Stimulated activated naive CD8-positive, alpha-beta T cell treated with anti-CD3 and anti-CD28 coated beads, Interleukin-15, amount 100 ng/mL, for 72 hours (primary cell): Measurements from ENCODE around the gene SUPT7L.
"Not testable (repeated sequence)": the region's sequence is repeated elsewhere in the genome, so short reads cannot be mapped to it uniquely, and the experiment has no call there.

Source experiments
- ATAC-seq: fragments of 150-1000 bp; cut with Tn5 transposase; 2 replicates; pipeline ENCODE4 v1.10.0; 2021; ENCODE audit warnings: mild to moderate bottlenecking, moderate library complexity
- DNase-seq, 2 donors: peaks; one replicate each; pipeline ENCODE4 v3.0.0; 2021 to 2022
- H3K27ac Mint-ChIP-seq, 2 donors: one replicate each; pipeline ENCODE4 v1.8.0; 2022; ENCODE audit warnings: mild to moderate bottlenecking in 2 of 2, mixed read lengths in 2 of 2, moderate library complexity in 2 of 2
- H3K27me3 Mint-ChIP-seq: one replicate; pipeline ENCODE4 v1.8.0; 2022; ENCODE audit warnings: mixed read lengths
- H3K4me1 Mint-ChIP-seq: one replicate; pipeline ENCODE4 v1.8.0; 2022; ENCODE audit warnings: mild to moderate bottlenecking, mixed read lengths
- H3K4me3 Mint-ChIP-seq, 2 donors: one replicate each; pipeline ENCODE4 v1.8.0; 2022; ENCODE audit warnings: mild to moderate bottlenecking in 2 of 2, mixed read lengths in 2 of 2, moderate library complexity in 1 of 2
- H3K9me3 Mint-ChIP-seq, 2 donors: one replicate each; pipeline ENCODE4 v1.8.0; 2022; ENCODE audit warnings: mixed read lengths in 2 of 2

Gene SUPT7L

GRCh38 chr2:27628767-27629709 lies 34.4 kb downstream of the SUPT7L start, which contains the start of the genes CCDC121 and GPN1:
CCDC121 (minus strand) TSS chr2:27629012; CDS start chr2:27627799, 1,213 bp downstream.
GPN1 (plus strand) TSS chr2:27629050; CDS start chr2:27629059, 9 bp downstream.
- no peaks in the 10 kb centered on the region for H3K27me3 Mint-ChIP-seq
- H3K4me3 Mint-ChIP-seq = no peak within 1 kb of the TSS
- H3K9me3 Mint-ChIP-seq = no peaks in the 10 kb centered on the region

GRCh38 chr2:27627963-27628766 lies 35.2 kb downstream of the SUPT7L start:
- Mint-ChIP-seq H3K4me3 (no peak overlapping the region), H3K4me1 (peaks cover 20% of the 10 kb centered on the region), H3K27me3 (no peaks in the 10 kb centered on the region), H3K9me3 (no peaks in the 10 kb centered on the region), H3K27ac (peak overlapping the region in 1 of 2 donors; percentile 5)
- DNase-seq (no peak), ATAC-seq (peak; percentile 62)

More at GRCh38 chr2:27628767-27629709, 34.4 kb downstream of the SUPT7L start, which contains the start of the genes CCDC121 and GPN1:
- ATAC-seq = peak; percentile 100
- peak; percentile 92 to 96 for DNase-seq
- H3K4me1 Mint-ChIP-seq = peaks cover 20% of the 10 kb centered on the region
- H3K27ac Mint-ChIP-seq = peak within 1 kb of the TSS in 1 of 2 donors; percentile 5

- not testable (repeated sequence) for ATAC-seq, H3K4me3 Mint-ChIP-seq, H3K27ac Mint-ChIP-seq, DNase-seq, H3K27me3 Mint-ChIP-seq, H3K9me3 Mint-ChIP-seq
- H3K4me1 Mint-ChIP-seq = peaks cover 20% of the 10 kb centered on the region
Measured at GRCh38 chr2:27626921-27627320, 36.5 kb downstream of the SUPT7L start.

- not testable (repeated sequence) for H3K27ac Mint-ChIP-seq, H3K4me3 Mint-ChIP-seq, H3K27me3 Mint-ChIP-seq, ATAC-seq, H3K9me3 Mint-ChIP-seq, DNase-seq
- peaks cover 20% of the 10 kb centered on the region for H3K4me1 Mint-ChIP-seq
Measured at GRCh38 chr2:27626323-27626722, 37.1 kb downstream of the SUPT7L start.

- peaks cover 6% of the 10 kb centered on the region for H3K4me1 Mint-ChIP-seq
- DNase-seq (no peak), ATAC-seq (no peak)
- H3K27ac Mint-ChIP-seq = peak overlapping the region in 1 of 2 donors; percentile 2
- no peaks in the 10 kb centered on the region for H3K9me3 Mint-ChIP-seq
- no peak overlapping the region for H3K4me3 Mint-ChIP-seq
- no peaks in the 10 kb centered on the region for H3K27me3 Mint-ChIP-seq
Measured at GRCh38 chr2:27624943-27625342, 38.5 kb downstream of the SUPT7L start.

- H3K4me3 Mint-ChIP-seq = no peak overlapping the region
- no peaks in the 10 kb centered on the region for H3K27me3 Mint-ChIP-seq
- H3K4me1 Mint-ChIP-seq = no peaks in the 10 kb centered on the region
- H3K9me3 Mint-ChIP-seq = no peaks in the 10 kb centered on the region
- DNase-seq (no peak), ATAC-seq (no peak)
- H3K27ac Mint-ChIP-seq = no peak overlapping the region
Measured at GRCh38 chr2:27622921-27623384, 40.5 kb downstream of the SUPT7L start.

- ATAC-seq (no peak), DNase-seq (no peak)
- Mint-ChIP-seq H3K27ac (no peak overlapping the region), H3K4me1 (no peaks in the 10 kb centered on the region), H3K9me3 (no peaks in the 10 kb centered on the region), H3K27me3 (no peaks in the 10 kb centered on the region), H3K4me3 (no peak overlapping the region)
Measured at GRCh38 chr2:27621524-27621923, 41.9 kb downstream of the SUPT7L start.

- Mint-ChIP-seq H3K27ac (peak overlapping the region in 1 of 2 donors; percentile 43), H3K27me3 (no peaks in the 10 kb centered on the region), H3K4me1 (no peaks in the 10 kb centered on the region), H3K9me3 (no peaks in the 10 kb centered on the region), H3K4me3 (no peak overlapping the region)
- no peak for DNase-seq
- ATAC-seq = no peak
Measured at GRCh38 chr2:27615316-27615715, 48.1 kb downstream of the SUPT7L start.

- no peaks in the 10 kb centered on the region for H3K4me1 Mint-ChIP-seq
- no peak overlapping the region for H3K4me3 Mint-ChIP-seq
- no peaks in the 10 kb centered on the region for H3K27me3 Mint-ChIP-seq
- DNase-seq (no peak), ATAC-seq (no peak)
- H3K27ac Mint-ChIP-seq = no peak overlapping the region
- no peaks in the 10 kb centered on the region for H3K9me3 Mint-ChIP-seq
Measured at GRCh38 chr2:27613985-27614384, 49.4 kb downstream of the SUPT7L start.

GRCh38 chr2:27606611-27607010 lies 56.8 kb downstream of the SUPT7L start:
- H3K9me3 Mint-ChIP-seq = no peaks in the 10 kb centered on the region
- no peak overlapping the region for H3K27ac Mint-ChIP-seq
- no peaks in the 10 kb centered on the region for H3K27me3 Mint-ChIP-seq
- H3K4me3 Mint-ChIP-seq = no peak overlapping the region
- no peaks in the 10 kb centered on the region for H3K4me1 Mint-ChIP-seq
- ATAC-seq (no peak), DNase-seq (no peak)
